ENCODE data around the gene CBARP.

Gene CBARP

DNA sequence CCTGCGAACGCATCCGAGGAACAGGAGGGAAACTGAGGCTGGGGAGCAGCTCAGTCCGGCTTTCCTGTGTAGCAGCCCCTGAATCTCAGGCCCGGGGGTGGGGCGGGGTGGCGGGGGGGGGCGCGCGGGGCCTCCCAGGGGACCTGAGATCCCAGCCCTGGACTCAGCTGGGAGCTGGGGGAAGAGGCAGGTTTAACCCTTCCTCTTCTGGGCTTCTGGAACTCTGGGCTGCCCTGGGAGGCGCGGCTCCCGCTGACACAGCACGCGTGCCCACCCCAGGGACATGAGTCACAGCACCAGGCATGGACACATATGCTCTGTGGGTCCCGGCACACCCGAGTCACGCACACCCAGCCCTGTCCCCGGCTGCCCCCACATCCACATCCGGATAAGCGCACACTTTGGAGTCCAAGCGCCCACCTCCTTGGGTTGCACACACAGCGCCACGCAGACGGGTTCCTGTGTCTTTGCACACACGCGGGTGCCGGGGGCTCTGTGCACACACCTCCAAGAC is 27.9 kb upstream of the CBARP start:
- CTCF ChIA-PET = interaction anchor here (1.5 to 11.8 kb wide), 4 partner anchors 10 to 45 kb away, joined by 4 to 626 read pairs (median 46); partner anchors contain the start of gene ATP5F1D

DNA sequence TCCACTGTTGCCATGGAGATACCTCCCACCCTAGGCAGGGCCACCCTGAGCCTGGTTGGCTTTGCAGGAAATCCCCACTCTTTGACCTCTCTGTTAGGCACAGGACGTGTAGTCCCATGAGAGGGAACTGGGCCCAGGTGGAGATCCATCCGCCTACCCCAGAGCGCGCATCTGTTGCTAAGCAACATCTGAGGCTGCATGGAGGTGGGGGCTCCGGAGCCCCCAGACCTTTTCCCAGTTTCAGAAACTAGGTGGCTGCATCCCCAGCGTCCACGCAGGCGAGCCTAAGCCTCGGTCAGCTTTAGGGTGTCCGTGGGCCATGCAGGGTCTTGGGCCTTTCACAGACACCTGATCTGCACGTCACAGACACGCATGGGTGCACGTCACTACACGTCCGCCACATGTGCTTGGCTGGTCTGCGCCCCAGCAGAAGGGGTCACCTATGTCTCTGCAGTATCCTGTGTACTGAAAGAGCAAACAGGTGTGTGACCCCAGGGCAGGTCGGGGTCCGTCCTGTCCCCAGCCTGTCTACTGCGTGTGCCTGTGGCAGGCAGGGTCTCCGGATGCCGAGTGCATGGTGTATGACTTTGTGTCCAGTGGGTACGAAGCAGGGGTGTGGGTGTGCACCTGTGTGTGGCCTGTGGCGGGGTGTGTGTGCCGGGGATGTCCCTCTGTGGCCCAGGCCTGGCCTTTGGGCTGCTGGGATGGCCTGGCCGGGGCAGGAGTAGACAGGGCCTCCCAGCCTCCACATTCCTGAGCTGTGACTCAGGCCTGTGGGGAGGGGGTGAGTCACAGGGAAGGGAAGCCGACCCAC is 27.2 kb upstream of the CBARP start:
- CTCF ChIA-PET = interaction anchor here (1.2 to 11.8 kb wide), 5 partner anchors 10 to 44 kb away, joined by 3 to 626 read pairs (median 24); partner anchors contain the start of gene ATP5F1D
- TF ChIP-seq, protein P1, sequence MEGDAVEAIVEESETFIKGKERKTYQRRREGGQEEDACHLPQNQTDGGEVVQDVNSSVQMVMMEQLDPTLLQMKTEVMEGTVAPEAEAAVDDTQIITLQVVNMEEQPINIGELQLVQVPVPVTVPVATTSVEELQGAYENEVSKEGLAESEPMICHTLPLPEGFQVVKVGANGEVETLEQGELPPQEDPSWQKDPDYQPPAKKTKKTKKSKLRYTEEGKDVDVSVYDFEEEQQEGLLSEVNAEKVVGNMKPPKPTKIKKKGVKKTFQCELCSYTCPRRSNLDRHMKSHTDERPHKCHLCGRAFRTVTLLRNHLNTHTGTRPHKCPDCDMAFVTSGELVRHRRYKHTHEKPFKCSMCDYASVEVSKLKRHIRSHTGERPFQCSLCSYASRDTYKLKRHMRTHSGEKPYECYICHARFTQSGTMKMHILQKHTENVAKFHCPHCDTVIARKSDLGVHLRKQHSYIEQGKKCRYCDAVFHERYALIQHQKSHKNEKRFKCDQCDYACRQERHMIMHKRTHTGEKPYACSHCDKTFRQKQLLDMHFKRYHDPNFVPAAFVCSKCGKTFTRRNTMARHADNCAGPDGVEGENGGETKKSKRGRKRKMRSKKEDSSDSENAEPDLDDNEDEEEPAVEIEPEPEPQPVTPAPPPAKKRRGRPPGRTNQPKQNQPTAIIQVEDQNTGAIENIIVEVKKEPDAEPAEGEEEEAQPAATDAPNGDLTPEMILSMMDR (IDR thresholded peaks at IDR 0.05; ENCODE audit: insufficient read depth, low read length, missing control alignments) = no peak
- no peak for DNase-seq (ENCODE audit: low read depth, low spot score)
- POLR2A ChIA-PET = interaction anchor here (0.6 to 7.3 kb wide), 9 partner anchors 9 to 243 kb away, joined by 3 to 188 read pairs (median 4); partner anchors contain the start of genes FAM174C and RNU6-2
- no peak overlapping the region; the same call in 1 of the 2 replicates for H3K4me3 ChIP-seq (ENCODE audit: low read depth, low read length)

More for the DNA sequence above, 27.9 kb upstream of the CBARP start:
- POLR2A ChIA-PET = interaction anchor here (0.8 to 7.3 kb wide), 8 partner anchors 9 to 244 kb away, joined by 3 to 188 read pairs (median 6); partner anchors contain the start of genes FAM174C and RNU6-2
- TF ChIP-seq, protein P1 (IDR thresholded peaks at IDR 0.05; ENCODE audit: insufficient read depth, low read length, missing control alignments) = no peak
- DNase-seq (ENCODE audit: low read depth, low spot score) = no peak
- H3K4me3 ChIP-seq (ENCODE audit: low read depth, low read length) = peak overlapping the region; percentile 61

- no peak for DNase-seq (ENCODE audit: low read depth, low spot score)
- no peak overlapping the region for H3K4me3 ChIP-seq (ENCODE audit: low read depth, low read length)
- TF ChIP-seq, protein P1 (IDR thresholded peaks at IDR 0.05; ENCODE audit: insufficient read depth, low read length, missing control alignments) = no peak
- ChIA-PET CTCF (interaction anchor here (5.1 to 11.8 kb wide), 2 partner anchors 15 to 20 kb away, joined by 24 to 626 read pairs; partner anchors contain the start of gene ATP5F1D), POLR2A (interaction anchor here (7.3 kb wide), 1 partner anchor 8 kb away, joined by 188 read pairs; no protein-coding TSS in a partner anchor)
Measured at GRCh38 chr19:1263188-1263587, 25.4 kb upstream of the CBARP start.

DNA sequence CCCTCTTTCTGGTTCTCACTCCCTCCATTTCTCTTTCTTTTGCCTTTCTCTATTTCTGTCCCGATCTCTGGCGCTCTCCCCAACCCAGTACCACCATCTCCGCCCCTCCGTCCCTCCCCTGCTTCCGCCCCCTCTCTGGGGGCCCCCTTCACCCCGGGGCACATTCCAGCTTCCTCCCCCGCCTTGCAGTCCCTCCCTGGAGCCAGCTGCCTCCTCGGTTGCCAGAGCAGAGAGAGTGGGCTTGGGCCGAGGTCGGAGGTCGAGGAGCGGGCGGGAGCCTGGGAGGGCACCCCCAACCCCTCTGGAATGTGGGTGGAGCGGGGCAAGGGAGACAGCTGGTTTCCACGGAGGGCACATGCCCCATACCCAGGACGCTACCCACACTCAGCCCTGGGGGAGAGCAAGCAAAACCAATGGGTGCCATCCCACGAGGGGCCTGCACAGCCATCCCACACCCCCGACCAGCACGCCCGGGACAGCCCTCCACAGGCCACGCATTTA is 24.9 kb upstream of the CBARP start:
- ChIA-PET CTCF (interaction anchor here (1.2 to 11.8 kb wide), 2 partner anchors 11 to 20 kb away, joined by 5 to 626 read pairs; partner anchors contain the start of gene ATP5F1D), POLR2A (interaction anchor here (1.4 to 7.3 kb wide), 2 partner anchors 8 to 18 kb away, joined by 5 to 188 read pairs; no protein-coding TSS in a partner anchor)
- peak overlapping the region; percentile 18 for H3K4me3 ChIP-seq (ENCODE audit: low read depth, low read length)
- DNase-seq (ENCODE audit: low read depth, low spot score) = no peak
- TF ChIP-seq, protein P1 (IDR thresholded peaks at IDR 0.05; ENCODE audit: insufficient read depth, low read length, missing control alignments) = no peak

DNA sequence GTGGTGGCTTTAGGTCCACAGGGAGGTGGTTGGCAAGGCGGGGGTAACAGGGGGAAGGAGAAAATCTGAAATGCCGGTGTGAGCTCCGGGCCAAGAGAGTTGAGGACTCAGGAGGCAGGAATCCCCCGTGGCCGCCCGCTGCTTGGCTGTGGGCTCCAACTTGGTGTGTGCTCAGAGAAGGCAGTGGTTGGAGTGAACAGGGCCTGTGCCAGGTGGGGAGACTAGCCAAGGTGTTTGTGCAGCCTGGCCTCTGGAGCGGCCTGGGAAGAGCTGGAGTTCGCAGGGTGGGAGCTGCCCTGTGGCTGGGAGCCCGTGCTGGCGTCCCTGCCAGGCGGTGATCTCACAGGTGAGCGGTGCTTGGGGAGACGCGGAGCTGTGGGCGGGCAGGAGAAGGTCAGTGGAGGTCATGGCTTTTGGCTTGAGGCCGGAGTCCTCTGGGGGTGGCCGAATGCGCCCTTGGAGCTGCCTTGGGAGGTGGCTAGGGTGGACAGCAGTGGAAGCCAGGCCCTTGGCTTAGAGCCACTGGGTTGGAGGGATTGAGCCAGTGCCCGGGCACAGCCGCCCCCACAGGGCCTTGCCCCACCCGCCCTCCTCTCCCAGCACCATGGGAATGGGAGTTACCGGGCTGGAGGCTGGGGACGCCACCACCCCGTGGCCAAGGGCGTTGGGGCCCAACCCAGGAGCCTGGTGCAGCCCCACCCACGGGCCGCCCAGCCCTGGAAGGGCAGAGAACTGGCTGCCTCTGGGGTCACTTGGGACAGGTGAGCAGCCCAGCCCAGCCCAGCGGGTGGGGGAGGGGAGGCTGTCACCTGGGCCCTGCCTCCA is 24.2 kb upstream of the CBARP start:
- peak overlapping the region; percentile 69 for H3K4me3 ChIP-seq (ENCODE audit: low read depth, low read length)
- DNase-seq (ENCODE audit: low read depth, low spot score) = no peak
- POLR2A ChIA-PET = interaction anchor here (1.4 to 7.3 kb wide), 3 partner anchors 7 to 18 kb away, joined by 5 to 188 read pairs (median 36); partner anchors contain the start of gene CIRBP
- CTCF ChIA-PET = interaction anchor here (1.2 to 11.8 kb wide), 2 partner anchors 10 to 19 kb away, joined by 5 to 626 read pairs; partner anchors contain the start of gene ATP5F1D
- TF ChIP-seq, protein P1 (IDR thresholded peaks at IDR 0.05; ENCODE audit: insufficient read depth, low read length, missing control alignments) = no peak

All from AG04449 (cell line).